ENCODE results near the gene UNC13C. TPM values are rescaled to one million over a fixed set of nuclear protein-coding genes. Genes with fewer than 3 reads are reported as not detected.

UNC13C gene
- total and polyA plus RNA-seq, 2 of the 13 experiments (the other 11 are each of a cell fraction or from before 2014, with no cell fraction given) = 0.04 TPM; not detected in 1

- H4K20me1 ChIP-seq (ENCODE audit: insufficient read depth, low read length) = no peaks in the 10 kb centered on the region
- no peak overlapping the region for H3K9ac ChIP-seq (ENCODE audit: insufficient read depth, low read depth, low read length)
- ChIA-PET CTCF (ENCODE audit: low intra/inter-chr PET ratio, low total read pairs) (no interaction called here), POLR2A (no interaction called here)
- TF ChIP-seq ATF7 (IDR thresholded peaks at IDR 0.05) (no peak), ATF7 (CRISPR knock-in tag; IDR thresholded peaks at IDR 0.05) (no peak), HNRNPL (IDR thresholded peaks at IDR 0.05; ENCODE audit: low read depth, low read length) (no peak), MYNN (CRISPR knock-in tag; IDR thresholded peaks at IDR 0.05; ENCODE audit: low read depth) (no peak)
- H3K4me3 ChIP-seq (replicated peaks in 1 of 3; ENCODE audit: insufficient read depth in 1 of 3, low read depth in 2 of 3, low read length in 3 of 3) = no peak overlapping the region
- no peaks in the 10 kb centered on the region for H3K9me3 ChIP-seq (ENCODE audit: low read length)
- DNase-seq (ENCODE audit: low spot score) (no peak), ATAC-seq (no peak), FAIRE-seq (no peak)
- H2AFZ ChIP-seq (ENCODE audit: low read length) = no peak overlapping the region
- BruUV-seq (replicated peaks) = no TSS peak
- H3K4me1 ChIP-seq (ENCODE audit: insufficient read depth, low read length) = no peaks in the 10 kb centered on the region
- intact Hi-C loops (cut with micrococcal nuclease; ENCODE audit: unreplicated experiment) = no loop called here
- in situ Hi-C loops (cut with HindIII; ENCODE audit: extremely low pct_ligation_motif_present, low pct_unique_long_range_greater_than_20kb) = no loop called here
- 0% methylated on average over 1 of the region's 1 CpG for WGBS (ENCODE audit: low lambda C conversion rate)
- H3K79me2 ChIP-seq (ENCODE audit: insufficient read depth, low read length) = no peaks in the 10 kb centered on the region
- H3K27ac ChIP-seq (ENCODE audit: extremely low read length, insufficient read depth, low read length) = no peak overlapping the region
- no peaks in the 10 kb centered on the region for H3K36me3 ChIP-seq (replicated peaks in 1 of 2; ENCODE audit: control insufficient read depth in 1 of 2, insufficient read depth in 2 of 2, low read length in 2 of 2)
- peaks cover 0 to 6% of the 10 kb centered on the region in 2 experiments; a peak in 2 of 5 replicates for H3K27me3 ChIP-seq (ENCODE audit: control insufficient read depth in 1 of 2, insufficient read depth in 2 of 2, low read length in 2 of 2)
- H3K4me2 ChIP-seq (ENCODE audit: low read depth, low read length) = no peak overlapping the region
Observed at GRCh38 chr15:54011656-54012055, 33.4 kb downstream of the UNC13C start.

GRCh38 chr15:54014067-54014655 lies 35.9 kb downstream of the UNC13C start:
- H3K27me3 ChIP-seq (ENCODE audit: control insufficient read depth in 1 of 2, insufficient read depth in 2 of 2, low read length in 2 of 2) = peaks cover 0 to 6% of the 10 kb centered on the region in 2 experiments; a peak in 1 of 5 replicates
- no peak overlapping the region for H3K9ac ChIP-seq (ENCODE audit: insufficient read depth, low read depth, low read length)
- H3K36me3 ChIP-seq (replicated peaks in 1 of 2; ENCODE audit: control insufficient read depth in 1 of 2, insufficient read depth in 2 of 2, low read length in 2 of 2) = no peaks in the 10 kb centered on the region
- FAIRE-seq (no peak), ATAC-seq (no peak), DNase-seq (ENCODE audit: low spot score) (no peak)
- no peak overlapping the region for H3K27ac ChIP-seq (ENCODE audit: extremely low read length, insufficient read depth, low read length)
- no peak overlapping the region for H3K4me2 ChIP-seq (ENCODE audit: low read depth, low read length)
- no peaks in the 10 kb centered on the region for H4K20me1 ChIP-seq (ENCODE audit: insufficient read depth, low read length)
- no peaks in the 10 kb centered on the region for H3K79me2 ChIP-seq (ENCODE audit: insufficient read depth, low read length)
- in situ Hi-C loops (cut with HindIII; ENCODE audit: extremely low pct_ligation_motif_present, low pct_unique_long_range_greater_than_20kb) (no loop called here), intact Hi-C loops (cut with micrococcal nuclease; ENCODE audit: unreplicated experiment) (no loop called here)
- ChIA-PET POLR2A (no interaction called here), CTCF (ENCODE audit: low intra/inter-chr PET ratio, low total read pairs) (no interaction called here)
- H3K9me3 ChIP-seq (ENCODE audit: low read length) = no peaks in the 10 kb centered on the region
- BruUV-seq (replicated peaks) = no TSS peak
- H2AFZ ChIP-seq (ENCODE audit: low read length) = no peak overlapping the region
- WGBS (ENCODE audit: low lambda C conversion rate) = 0% methylated on average over 4 of the region's 4 CpGs
- H3K4me1 ChIP-seq (ENCODE audit: insufficient read depth, low read length) = no peaks in the 10 kb centered on the region
- no peak overlapping the region for H3K4me3 ChIP-seq (replicated peaks in 1 of 3; ENCODE audit: insufficient read depth in 1 of 3, low read depth in 2 of 3, low read length in 3 of 3)
- TF ChIP-seq ATF2 (CRISPR knock-in tag; IDR thresholded peaks at IDR 0.05) (no peak), ZNF569 (CRISPR knock-in tag; IDR thresholded peaks at IDR 0.05; ENCODE audit: borderline replicate concordance) (no peak), NFE2L1 (CRISPR knock-in tag; IDR thresholded peaks at IDR 0.05; ENCODE audit: borderline replicate concordance) (no peak)
- TF ChIP-seq, protein P1, sequence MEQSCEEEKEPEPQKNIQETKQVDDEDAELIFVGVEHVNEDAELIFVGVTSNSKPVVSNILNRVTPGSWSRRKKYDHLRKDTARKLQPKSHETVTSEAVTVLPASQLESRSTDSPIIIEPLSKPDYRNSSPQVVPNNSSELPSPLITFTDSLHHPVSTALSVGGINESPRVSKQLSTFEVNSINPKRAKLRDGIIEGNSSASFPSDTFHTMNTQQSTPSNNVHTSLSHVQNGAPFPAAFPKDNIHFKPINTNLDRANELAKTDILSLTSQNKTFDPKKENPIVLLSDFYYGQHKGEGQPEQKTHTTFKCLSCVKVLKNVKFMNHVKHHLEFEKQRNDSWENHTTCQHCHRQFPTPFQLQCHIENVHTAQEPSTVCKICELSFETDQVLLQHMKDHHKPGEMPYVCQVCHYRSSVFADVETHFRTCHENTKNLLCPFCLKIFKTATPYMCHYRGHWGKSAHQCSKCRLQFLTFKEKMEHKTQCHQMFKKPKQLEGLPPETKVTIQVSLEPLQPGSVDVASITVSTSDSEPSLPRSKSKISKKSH (CRISPR knock-in tag; IDR thresholded peaks at IDR 0.05; ENCODE audit: borderline replicate concordance) = no peak
